HG03432 (cell line): ENCODE data around the gene POLN.

Experiments
- ATAC-seq: cut with Tn5 transposase; IDR thresholded peaks from one replicate; pipeline ENCODE4 v1.9.1; 2021; ENCODE audit warnings: mild to moderate bottlenecking, moderate library complexity; ENCODE audit not compliant: unreplicated experiment

Gene POLN

DNA sequence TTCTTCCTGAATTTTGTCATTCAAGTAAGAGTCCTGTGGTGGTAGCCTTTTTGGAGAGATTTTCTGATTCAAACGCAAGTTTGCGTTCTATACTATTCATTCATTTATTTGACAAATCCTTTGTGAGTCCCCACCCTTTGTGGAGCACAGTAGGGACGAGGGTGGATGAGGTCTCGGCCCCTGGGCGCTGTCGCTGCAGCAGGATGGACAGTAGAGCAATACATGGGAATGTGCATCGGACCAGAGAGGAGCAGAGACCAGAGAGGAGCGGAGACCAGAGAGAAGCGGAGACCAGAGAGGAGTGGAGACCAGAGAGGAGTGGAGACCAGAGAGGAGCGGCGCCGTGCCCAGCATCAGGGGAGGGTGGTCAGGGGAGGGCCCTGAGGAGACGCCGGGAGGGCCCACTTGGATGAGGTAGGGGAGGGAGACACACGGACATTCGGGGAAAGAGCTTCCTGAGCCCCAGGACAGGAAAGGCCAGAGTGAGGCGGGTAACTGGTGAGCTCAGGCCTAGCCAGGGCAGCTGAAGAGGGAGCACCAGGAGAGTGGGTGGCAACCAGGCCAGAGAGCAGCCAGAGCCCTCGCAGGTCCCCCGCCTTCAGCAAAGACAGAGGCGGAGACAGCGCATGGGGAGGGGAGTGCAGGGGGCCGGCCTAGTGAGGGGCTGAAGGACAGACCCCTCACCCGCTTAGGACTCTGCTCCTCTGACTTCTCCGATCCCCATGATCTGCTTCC lies 115.4 kb downstream of the POLN start:
- no peak for ATAC-seq

DNA sequence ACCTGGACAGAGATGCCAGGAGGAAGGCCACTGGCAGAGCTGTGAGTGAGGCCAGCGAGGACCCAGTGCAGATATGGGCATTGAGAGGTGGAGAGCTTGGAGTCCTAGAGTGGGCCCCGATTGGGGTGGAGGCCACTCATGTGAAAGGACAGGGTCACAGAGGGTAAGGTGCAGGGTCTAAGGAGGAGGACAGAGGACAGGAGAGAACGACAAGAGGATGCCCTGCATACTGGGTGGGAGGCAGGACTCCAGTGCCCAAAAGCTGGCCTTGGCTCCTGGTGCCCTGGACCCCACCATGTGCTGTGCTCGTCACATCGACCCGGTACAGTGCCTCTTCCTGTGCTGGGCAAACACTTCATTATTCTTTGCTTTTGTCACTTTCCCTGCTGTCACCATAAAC lies 116.1 kb downstream of the POLN start:
- no peak for ATAC-seq

DNA sequence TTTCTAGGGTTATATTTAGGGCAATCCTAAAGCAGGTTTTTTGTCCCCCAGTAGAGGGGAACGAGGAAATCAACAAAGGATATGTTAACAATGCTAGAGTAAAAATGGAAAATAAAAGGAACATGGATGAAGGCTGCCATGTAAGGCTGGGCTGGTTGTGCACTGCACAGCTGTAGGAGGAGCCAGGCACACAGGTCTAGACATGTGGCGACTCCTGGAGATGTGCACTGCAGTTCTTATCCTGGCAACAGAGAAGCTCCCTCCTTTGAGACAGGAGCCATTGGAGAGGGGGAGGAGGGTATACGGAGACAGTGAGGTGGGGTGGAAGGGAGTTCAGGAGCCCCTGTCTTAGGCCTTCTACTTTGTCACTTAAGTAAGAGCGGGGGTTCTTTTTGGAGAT lies 116.9 kb downstream of the POLN start:
- no peak for ATAC-seq

DNA sequence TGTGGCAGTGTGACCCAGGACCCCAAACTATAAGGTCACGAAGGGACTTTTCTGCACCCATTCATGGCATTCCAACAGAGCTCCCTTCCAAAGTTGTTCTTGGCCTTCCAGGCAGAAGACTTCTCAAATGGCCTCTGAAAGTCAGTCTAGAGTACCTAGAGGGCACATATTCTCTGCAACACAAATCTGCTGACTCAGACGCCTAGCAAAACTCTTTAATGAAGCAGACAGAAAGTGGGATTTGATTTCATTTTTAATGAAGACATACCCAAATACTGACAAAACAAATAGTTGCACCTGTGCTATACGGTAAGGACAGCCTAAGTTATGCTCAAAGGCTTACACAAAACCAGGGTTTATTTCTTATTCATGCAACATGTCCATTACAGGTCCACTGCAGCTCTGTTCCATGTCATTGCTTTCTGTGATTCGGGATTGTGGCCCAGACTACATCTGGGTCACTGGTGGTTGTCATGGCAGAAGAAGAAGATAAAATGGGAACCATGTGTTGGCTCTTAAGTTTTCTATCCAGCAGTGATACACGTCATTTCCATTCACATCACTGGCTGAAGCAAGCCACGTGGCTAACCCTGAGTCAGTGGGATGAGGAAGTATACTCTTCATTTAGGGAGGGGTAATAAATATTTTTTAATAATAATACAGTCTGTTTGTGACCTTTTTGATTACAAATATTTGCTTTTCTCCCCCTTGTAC lies 125.1 kb downstream of the POLN start:
- no peak for ATAC-seq

DNA sequence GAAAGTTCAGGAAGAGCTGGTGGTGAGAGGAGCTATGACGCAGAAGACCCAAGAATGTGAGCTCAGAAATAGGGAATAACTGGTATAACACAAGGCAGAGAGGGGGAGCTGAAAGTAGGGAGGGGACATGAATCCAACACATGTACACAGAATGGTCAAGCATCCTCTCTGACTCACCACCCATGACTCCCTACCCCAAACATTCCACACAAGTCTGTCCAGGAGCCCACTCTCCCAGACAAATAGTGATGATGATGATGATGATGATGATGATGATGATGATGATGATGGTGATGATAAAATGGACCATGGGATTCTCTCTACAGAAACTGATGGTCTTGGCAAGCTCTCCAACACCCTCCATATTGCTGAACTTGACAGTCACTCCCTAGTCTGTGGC lies 136.4 kb downstream of the POLN start:
- no peak for ATAC-seq

DNA sequence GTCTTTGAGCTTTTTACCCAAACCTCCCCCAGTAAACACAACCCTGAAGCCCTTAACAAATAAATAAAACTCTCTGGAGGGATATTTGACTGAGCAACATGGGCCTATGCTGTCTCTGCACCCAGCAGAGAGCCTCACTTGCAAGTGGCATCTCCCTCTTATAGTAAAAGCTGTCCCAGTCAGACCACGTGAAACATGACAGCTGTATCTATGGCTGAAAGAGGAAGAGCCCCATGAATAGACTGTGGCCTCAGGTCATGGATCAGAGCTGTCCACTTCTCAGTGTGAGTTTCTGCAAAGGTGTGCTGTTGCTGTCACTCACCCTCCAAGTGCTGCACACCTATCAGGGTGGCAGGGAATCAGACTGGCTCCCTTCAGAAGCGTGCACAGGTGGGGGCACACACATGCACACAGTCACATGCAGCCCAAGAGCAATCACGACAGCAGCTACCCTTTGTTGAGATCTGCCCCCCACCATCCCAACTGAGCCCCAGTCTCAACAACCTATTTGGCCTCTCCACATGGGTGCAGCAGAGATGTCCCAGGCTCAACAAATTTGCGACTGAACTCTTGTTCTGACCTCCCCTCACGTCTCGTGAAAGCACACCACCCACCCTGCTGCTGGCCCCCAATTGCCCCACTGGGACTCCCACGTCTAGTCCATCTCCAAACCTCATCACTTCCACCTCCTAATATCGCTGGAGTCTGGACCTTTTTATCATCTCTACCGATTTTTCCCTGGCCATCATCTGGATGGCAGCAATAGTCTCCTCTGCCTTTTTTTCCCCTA lies 137.2 kb downstream of the POLN start:
- no peak for ATAC-seq

DNA sequence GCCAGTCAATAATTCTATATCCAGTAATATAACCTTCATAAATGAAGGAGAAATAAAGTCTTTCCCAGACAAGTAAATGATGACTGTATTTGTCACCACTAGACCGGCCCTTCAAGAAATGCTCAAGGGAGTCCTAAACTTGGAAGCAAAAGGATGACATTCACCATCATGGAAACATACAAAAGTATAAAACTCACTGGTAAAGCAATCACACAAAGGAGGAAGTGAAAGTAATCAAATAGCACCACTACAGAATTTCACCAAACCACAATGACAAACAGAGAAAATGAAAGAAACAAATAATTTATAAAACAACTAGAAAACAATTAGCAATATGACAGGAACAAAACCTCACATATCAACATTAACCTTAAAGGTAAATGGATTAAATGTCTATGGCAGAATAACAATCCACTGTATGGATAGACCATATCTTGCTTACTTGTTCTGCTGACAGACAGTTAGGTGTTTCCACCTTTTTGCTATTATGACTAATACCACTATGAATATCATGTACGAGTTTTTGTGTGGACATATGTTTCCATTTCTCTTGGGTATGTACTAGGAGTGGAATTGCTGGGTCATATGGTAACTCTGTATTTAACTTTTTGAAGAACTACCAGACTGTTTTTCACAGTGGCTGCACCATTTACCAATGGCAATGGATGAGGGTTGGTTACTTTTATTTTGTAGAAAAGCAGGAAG lies 137.9 kb downstream of the POLN start:
- ATAC-seq: no peak

DNA sequence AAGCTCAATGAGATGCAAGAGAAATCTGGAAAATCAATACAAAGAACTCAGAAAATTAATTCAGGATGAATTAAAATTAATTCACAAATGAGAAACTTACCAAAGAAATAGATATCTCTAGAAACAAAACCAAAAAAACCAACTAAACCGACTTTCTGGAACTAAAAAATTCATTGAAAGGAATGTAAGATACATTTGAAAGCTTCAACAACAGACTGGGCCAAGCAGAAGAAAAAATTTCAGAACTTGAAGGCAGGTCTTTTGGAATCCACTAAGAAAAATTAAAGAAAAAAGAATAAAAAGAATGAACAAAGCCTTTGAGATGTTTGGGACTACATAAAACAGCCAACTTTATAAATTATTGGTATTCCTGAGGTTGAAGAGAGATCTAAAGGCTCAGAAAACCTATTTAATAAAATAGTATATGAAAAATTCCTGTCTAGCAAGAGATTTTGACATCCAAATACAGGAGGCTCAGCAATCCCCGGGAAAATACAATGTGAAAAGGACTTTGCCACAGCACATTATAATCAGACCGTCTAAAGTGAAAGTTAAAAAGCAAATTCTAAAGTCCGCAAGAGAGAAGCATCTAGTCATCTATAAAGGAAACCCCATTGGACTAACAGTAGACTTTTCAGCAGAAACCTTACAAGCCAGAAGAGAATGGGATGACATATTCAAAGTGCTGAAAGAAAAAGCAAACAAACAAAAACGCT lies 138.6 kb downstream of the POLN start:
- ATAC-seq: no peak

DNA sequence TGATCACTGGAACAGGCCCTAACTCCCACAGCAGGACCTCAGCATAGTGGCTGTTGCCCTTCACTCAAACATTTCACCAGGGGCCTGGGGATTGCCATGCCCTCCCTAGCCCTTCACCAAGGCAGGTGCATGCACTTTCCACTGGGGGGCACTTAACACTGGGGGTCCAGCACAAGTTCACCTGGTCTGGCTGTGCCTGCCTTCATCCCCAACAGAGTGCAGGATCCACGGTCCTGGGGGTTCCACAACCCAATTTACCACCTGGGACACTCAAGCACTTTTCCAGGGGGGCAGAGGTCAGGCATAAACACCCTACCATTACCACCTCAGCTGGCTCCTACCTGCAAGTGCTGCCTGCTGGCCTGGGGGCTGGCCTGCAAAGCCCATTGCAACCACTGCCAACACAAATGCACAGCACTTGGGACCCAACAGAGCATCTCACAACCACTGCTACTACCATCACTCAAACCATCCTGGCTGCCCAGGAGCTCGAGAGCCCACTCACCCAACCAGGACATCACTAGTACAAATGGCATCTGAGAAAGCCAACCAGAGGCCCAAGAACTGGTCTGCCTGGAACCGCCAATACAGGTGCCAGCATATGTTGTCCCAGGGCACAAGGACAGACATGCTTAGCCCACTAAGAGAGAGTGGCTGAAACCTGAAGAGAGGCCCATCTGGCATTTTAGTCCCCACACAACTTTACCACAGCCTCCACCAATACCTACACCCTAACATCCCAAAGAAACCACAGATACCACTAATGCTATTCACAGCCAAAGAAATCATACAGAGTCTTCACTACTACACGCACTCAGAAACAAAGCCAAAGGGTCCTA lies 139.7 kb downstream of the POLN start:
- no peak for ATAC-seq

DNA sequence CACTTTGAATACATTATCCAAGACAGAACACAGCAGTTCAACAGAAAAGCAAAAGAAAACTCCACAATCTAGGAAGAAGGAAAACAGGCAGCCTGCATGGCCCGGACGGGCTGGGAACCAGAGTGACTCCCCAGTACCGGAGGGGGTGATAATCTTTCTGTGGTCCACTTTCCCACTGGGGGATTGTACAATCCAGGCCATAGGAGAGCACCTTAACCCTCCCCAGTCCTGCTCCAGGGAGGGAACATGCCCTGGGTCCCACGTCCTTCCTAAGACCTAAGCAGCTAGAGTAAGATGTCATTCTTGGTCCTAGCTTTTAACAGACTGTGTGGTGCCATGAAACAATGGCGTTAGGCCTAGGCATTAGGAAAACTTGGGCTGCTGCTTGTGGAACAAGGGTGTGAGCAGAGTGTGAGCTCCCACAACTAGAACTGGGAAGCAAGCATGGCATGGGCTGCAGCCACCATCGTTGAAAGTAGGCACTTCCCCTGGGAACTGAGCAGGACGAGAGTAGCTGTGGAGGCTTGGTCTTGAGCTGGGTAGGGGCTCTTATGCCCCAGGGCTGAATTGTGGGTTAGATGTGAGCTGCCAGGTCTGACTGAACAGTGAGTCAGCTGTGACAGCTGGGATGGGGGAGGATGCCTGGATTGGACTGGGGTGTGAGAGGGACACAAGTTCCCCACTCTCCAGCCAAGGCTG lies 140.4 kb downstream of the POLN start:
- ATAC-seq: no peak

DNA sequence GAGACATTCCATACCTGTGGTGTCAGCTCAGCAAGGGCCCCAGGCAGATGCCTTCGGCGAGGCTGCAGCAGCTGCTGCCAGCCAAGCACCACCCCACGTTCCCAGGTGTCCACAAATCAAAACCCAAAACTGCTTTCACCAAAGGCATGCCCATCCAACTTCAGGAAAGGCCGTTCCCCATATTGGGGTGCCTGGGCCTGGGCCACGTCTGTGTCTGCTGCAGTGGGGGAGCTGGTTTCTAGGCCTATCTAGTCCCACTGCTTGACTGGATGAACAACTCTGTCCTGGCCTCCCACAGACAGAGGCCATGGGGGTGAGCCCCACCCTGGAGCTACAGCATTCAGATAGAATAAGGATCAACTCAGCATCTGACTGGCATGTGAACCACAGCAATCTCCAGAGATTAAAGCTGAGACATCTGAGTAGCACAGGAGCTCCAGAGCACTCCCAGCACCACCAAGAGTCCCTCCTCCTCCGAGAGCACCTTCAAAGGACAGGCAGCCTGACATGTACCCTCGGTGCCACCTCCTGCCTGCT lies 145.8 kb downstream of the POLN start:
- ATAC-seq: no peak

DNA sequence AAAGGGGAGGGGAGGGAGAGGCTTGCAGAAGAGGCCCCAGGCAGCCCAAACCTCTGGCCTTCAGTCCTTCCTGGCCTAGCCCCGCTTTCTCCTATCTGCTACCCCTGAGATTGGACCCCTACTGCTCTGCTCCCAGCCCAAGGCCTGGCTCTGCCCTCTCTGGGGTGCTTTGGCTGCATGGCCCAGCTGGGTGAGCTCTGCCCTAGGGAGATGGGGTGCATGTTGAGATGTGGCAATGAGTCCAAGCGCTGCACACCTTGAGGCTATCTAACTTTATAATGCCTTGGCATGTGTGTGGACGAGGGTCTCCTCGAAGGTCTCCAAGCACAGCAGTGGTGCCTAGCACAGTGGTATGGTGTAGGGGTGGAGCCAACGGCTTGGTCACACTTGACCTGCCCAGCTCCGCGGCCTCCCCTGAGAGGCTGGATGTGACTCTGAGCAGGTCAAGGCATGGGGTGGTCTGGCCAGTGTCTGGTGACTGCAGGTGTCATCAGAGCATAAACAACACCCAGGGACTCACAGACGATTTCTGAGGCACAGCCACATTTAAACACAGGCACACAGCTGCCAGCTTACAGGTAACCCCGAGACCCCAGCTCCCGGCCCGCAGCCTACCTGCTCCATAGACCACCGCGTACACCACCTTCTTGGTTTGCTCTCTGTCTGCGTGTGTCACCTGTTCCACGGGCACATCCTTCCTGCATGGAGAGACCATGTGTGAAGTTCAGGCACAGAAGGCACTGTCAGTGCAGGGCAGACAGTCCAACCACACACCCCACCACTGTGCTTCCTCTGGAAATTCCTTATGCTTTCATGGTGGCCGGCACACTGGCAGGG lies 146.5 kb downstream of the POLN start:
- no peak for ATAC-seq

DNA sequence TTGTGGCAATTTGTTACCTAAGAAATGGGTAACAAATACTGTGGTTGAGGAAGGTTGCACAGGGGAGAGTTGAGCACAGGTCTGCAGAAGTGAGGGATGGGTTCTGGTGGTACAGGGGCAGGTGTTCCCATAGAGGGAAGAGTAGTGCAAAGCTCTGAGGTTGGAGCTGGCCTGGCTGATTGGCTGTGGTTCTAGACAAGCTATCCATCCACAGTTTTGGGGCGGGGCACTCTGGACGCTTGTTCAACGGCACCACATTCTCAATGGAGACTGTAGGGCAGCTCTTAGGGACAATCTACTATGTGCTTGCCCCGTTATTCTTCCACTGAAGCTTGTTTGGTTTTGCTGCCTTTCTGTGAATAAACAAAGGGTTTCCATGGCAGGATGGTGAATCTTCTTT lies 147.4 kb downstream of the POLN start:
- ATAC-seq: no peak

DNA sequence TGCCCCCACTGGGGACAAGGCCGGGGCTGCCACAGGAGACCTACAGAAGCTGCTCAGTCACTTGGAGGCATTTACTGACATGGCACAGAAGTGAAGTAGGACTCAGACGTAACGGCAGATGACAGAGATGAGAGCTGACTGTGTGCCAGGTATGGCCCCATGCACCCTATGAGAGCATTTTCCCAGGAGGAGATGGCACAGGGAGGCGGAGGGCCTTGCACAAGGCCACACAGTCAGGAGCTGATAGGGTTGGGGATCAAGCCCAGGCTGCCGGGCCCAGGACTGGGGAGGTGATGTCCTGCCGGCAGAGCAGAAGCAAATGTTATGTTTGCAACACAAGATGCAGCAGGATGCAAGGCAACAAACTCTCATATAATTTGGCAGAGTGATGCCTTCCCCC lies 148.7 kb downstream of the POLN start:
- ATAC-seq: no peak

DNA sequence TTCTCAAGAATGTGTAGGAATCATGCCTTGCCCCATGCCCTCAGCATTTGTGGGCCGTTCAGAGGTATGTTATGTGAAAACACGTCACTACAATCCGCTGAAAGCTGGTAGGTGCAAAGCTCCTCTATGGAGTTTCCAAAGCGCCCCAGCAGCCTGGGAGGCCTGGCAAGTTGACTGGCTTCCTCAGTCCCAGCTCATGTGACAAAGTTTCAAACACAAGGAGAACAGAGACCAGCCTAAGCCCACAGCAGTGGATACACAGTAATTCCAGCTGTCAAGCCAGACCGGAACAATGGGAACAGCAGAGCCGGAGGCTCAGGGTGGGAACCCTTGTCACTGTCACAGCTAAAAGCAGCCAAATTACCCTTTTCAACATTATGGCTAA lies 149.3 kb downstream of the POLN start:
- ATAC-seq: no peak

DNA sequence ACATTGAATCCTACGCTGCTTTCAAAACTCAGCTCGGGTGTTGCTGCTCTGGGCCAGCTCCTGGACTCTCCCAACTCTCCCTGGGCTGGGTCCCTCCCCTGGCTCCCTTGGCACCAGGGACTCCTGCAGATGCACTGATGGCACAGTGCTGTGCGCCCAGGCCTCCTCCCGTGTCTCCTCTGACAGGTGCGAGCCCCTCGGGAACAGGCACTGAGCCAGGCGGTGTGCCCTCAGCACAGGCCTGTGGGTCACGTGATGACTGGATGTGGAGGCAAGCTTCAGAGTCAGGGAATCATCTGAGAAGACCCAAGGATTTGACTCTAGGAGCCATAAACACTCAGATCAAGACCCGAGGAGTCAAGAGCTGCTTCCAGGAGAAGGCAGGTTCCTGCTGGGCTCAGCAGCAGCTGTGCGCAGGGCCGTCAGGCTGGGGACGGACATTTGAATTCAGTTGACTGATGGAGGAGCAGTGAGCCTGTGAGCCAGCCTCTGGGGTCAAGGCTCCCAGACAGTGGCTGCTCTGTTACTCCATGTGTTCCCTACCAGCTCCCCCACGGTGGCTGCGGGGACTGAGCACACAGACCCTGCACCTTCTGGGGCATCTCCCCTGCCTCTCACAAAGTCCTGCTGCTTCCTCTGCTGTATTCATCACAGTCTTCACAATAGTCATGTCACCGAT lies 149.8 kb downstream of the POLN start:
- ATAC-seq: no peak

DNA sequence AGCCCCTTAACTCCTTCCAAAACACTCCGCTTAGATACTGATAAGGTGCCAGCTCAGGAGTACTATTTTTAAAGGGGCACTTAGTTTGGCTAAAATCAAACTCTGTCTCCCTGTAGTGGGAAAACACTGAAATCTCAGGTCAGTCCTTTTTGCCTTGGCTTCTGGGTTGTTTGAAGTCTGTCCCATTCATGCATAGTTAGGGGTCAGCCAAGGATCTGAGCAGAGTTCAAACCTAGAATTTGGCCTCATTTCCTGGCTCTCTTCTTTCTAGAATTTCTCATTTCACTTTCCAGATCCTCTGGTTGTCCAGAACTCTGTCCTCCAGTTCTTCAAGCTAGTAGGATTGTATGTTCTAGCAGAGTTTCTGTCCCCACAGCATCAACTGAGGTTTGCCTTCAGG lies 151.3 kb downstream of the POLN start:
- no peak for ATAC-seq
